ENCODE measurements around the gene KRT23.
A peak's percentile ranks its signal among the peaks of the same experiment; 100 is the strongest.

KRT23 gene

GRCh38 chr17:40937384-40937819 lies at the start of gene KRT23:
Gene KRT23 (minus strand): TSS chr17:40937646. CDS start chr17:40936603, 1,043 bp downstream.
- peak; percentile 49 for DNase-seq

- no peak for DNase-seq
Observed at GRCh38 chr17:40986920-40987319, 49.5 kb upstream of the KRT23 start.

DNA sequence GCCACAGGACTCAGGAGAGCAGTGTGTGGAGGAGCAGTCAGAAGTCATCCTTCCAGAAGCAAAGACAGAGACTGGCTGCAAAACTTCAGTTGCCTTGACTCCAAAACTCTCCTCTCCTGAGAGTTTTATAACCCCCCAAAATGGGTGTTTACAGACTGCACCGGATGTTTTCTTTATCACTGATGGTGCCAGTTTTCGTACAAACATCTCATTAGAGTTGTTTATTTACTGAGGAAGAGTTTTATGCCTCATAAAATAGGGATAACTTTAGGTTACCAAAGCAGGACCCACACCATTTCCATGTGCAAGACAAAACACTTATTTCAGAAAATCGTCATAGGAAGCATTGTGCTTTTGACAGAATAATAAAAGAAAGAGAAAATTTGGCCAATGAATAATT lies 46.8 kb upstream of the KRT23 start, which contains the start of gene KRT40:
Gene KRT40 (minus strand): TSS at position 101 of the 400 bp plus-strand sequence. CDS start 53 bp downstream, at position 48.
- DNase-seq: no peak

DNA sequence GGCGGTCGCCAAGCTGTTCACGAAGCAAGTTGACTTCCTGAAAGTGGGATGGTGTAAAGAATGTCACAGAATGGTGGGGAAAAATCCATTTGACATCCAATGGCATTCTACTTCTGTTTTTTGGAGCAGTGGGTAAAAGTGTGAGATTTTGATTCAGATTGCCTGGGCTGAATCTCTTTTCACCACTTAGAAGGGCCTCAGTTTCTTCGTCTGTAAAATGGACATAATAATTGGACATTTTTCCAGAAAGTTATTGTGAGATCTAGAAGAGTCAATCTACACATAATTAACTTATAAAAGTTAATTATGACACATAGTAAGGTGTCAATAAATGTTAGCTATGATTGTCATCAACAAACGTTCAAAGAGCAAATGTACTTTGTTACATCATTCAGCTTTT lies 43.7 kb upstream of the KRT23 start:
- DNase-seq: no peak

DNA sequence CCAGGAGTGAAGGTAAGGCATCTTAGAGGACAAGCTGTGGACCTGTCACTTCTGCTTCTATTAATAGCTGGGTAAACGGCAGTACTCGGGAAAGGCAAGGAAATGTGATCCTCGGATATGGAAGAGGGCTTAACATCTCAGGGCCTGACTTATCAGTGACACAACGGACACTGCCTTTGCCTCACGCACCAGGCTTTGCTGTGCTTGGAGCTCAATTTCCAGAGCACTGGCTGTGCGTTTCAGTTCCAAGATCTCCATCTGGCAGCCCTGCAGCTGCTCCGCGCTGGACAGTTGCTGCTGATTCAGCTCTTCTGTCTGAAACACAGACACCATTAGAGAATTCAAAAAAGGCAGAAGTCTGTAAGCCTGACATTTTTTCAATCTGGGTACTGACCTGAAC lies 43.1 kb upstream of the KRT23 start:
- DNase-seq: peak; percentile 70

DNA sequence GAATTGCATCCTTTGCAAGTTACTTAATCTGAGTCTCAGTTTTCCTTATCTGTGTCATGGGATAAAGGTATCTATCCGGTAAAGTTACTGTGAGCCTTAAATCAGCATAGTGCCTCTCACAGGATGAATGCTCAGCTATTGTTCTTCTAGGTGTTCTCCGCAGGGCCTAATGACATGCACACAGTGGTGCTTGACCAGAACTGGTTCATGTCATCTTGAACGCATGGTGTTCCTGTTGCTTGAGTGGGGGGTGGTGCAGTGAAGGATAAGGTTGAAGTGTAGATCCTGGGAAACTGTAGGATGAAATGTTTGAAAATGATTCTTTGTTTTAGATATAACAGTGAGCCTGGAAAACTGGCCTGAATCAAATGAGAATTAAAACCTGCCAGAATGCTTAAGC lies 42.7 kb upstream of the KRT23 start:
- no peak for DNase-seq

DNA sequence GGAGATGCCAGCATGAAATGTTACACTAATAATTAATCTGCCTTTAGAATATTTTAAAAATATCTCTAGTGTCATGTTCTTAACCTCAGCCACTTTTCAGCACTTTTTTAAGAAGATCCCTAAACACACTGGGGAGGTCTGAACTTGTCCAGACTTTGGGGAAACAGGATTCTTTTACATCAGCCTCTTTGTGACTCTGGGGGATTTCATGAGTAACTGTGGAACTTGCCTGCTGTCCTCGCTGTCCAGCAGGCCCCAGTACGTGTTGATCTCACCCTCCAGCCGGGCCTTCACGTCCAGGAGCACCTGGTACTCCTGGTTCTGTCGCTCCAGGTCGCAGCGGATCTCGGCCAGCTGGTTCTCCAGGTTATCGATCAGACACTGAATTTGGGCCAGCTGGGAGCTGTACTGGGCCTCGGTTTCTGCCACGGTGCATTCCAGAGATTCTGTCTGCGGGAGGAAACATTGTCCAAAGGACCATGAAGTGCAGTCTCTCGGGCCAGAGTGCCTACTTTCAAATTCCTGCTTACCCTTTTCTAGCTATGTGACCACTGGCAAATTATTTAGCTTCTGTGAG lies 41.2 kb upstream of the KRT23 start:
- DNase-seq: no peak

DNA sequence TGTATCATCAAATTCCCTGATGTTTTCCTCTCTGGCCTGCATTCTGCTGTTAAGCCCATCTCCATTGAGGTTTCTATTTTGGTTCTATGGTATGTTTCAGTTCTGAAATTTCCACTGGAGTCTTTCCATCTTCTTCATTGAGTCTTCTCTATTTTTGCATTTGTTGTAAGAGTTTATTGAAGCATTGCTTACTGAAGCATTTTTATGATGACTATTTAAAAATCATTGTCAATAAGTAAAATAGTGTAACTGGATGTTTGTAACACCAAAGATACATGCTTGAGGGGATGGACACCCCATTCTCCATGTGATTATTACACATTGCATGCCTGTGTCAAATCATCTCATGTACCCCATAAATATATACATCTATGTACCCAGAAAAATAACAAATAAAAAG lies 38.1 kb upstream of the KRT23 start:
- no peak for DNase-seq

DNA sequence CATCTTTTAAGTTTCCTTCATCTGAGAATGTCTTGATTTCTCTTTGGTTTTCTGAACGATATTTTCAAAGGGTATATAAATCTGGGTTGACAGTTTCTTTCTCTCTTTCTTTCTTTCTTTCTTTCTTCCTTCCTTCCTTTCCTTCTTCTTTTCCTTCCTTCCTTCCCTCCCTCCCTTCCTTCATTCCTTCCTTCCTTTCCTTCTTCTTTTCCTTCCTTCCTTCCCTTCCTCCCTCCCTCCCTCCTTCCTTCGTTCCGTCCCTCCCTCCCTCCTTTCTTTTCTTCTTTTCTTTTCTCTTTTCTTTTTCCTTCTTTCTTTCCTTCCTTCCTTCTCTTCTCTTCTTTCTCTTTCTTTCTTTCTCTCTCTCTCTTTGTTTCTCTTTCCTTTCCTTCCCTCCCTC lies 36.9 kb upstream of the KRT23 start:
- no peak for DNase-seq

DNA sequence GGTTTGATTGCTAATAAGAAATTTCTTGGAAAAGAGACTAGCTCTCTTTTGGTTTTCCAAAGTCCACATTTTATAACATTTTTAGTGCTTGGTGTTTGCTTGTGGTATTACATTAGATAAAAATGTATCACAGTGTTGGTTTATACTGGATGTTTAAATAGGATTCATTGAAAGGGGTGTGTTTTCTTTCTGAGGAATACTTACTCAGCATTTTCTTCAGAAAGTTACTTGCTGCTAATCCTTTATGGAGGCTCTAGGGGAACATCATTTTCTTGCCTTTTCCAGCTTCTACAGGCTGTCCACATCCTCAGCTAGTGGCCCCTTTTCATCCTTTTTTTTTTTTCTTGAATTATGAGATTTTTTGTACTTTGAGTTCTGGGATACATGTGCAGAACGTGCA lies 30.1 kb upstream of the KRT23 start:
- DNase-seq: no peak

GRCh38 chr17:40966848-40967247 lies 29.4 kb upstream of the KRT23 start, which contains the start of gene KRT39:
Gene KRT39 (minus strand): TSS chr17:40966948. CDS start chr17:40966856, 92 bp downstream.
- no peak for DNase-seq

- no peak for DNase-seq
Observed at GRCh38 chr17:40963838-40964237, 26.4 kb upstream of the KRT23 start.

DNA sequence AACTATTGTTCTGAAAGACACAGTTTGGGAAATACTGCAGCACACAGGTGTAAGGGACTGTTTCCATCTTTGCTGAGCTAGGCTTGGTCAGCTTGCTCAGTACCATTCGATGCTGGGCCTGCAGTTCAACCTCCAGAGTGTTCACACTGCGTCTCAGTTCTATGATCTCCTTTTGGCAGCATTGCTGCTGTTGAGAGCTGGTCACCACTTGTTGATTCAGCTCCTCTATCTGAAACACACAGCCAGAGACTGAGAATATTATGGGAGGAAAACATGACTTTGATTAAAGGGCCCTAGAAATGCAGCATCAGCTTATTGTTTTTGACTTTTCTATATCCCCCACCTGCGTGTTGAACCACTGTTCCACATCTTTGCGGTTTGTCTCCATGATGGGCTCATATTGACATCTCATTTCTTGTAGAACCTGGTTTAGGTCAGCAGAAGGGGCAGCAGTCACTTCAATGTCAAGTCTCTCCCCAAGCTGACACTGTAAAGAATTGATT lies 24.7 kb upstream of the KRT23 start:
- no peak for DNase-seq

DNA sequence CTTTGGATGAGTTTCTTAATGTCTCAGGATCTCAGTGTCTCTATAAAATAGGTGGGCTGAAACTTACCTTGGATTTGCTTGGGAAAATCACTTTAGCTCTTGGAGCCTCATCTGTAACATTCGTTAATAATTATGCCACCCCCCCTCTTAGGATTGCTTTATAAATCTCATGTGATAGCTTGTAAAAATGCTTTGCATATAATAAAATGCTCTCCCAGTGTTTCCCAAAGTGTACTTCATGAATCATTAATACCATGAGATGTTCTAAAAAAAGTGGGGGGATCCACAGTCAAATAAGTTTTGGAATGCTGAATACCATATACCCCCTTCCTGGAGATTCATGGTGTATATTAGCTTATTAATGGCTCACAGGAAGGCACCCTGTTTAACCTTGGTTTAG lies 24.1 kb upstream of the KRT23 start:
- no peak for DNase-seq

DNA sequence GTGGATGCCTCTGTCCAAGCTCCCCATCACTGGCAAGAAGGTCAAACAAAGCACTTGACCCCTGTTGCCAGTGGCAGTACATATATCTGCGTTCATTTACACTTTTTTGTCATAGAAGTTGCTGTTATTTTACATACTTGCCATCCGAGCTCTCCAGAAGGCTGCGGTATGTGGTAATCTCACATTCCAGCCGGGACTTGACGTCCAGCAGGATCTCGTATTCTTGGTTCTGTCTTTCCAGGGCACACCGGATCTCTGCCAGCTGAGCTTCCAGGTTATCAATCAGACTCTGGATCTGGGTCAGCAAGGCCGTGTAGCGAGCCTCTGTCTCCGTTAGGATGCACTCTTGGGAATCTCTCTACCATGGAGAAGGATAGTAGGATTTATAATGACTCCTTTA lies 22.7 kb upstream of the KRT23 start:
- no peak for DNase-seq

DNA sequence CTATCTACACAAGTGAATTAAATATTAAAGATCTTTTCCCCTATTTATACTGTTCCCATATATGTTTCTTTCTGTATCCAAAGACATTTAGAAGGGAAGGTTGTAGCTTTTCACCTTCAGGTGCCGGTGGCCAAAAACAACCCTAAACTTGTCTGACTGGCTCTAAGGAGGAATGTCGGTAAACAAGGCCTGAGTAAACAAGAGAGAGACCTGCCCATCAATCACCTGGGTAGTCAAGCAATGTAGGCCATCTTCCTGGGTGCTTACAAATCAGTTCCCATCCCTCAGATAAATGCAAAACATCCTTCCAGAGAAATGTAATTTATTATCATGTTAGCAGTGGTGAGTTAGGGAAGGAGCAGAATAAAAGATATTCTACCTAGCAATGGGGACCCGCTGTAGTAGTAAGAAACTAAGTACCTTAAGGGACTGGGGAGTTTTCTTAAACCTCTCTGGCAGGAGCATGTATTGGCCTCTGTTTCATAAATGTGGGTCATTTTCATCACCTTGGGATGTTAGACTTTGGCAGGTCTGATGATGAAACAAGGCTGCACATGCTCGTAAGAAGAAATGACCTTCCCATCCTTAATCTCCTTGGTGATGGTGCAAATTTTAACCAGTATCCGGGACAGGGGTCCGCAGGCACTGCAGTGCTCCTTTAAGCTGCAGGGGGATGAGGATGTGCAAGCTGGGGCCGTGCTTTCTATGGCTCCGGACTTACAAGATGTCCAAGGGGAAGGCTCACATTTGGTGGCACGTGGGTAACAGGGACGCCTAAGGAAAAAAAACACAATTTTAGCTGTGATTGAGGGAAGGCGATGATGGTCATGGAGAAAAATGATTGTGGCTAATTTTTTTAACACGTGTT lies 20.9 kb upstream of the KRT23 start:
- no peak for DNase-seq

DNA sequence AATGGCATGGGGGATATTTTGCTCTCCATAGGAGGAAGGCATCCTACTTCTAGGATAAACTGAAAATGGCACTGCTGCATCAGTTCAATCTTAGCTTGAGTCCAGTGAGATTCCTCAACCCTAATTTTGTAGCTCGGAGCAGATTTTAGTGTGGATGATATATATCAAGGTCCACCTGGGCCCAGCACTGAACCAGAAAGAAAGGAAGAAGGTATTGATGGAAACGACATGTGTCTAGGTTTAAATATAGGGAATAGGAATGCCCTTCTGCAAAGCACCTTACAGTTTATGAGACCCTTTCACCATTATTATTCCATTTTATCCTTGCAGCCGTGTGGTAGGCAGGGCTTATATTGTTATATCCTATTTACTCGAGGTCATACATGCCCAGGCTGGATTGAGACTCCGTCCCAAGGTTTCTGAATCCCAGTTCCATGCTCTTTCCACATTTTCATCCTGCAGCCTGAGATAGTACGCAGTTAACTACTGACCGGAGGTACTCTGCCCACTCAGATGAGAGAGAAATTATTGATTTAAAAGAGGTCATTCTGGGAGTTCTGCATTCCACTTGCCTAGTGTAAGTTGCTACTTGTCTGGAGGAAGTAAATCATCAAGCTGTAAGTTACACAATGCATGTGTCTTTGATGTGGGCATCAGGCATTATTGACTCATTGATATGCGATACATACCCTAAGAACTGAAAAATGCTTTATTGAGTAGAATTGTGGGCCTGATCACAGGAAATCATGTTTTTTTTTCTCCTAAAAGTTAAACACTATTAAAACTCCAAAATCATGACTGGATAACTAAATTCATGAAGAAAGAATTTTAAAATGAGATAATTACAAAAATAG lies 19.2 kb upstream of the KRT23 start:
- no peak for DNase-seq

- DNase-seq: no peak
Observed at GRCh38 chr17:40953881-40954280, 16.4 kb upstream of the KRT23 start.

GRCh38 chr17:40952661-40953060 lies 15.2 kb upstream of the KRT23 start:
- no peak for DNase-seq

DNA sequence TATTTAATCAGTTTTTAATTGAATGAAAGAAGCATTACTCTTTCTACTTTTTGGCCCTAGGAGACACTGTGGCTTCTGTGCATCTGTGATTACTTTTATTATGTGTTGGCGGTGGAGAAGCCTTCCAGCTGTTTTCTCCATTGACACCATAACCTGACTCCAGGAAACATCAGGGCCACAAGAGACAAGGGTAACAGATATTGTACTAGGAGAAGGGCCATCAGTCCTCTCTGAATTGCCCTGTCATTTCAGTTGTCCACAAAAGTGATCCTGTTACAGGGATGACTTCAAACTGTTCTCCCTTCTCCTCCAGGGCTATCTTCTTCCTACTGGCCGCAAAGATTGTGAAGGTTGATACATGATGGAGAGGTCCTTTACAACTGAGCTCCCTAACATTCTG lies 14.7 kb upstream of the KRT23 start:
- no peak for DNase-seq

DNA sequence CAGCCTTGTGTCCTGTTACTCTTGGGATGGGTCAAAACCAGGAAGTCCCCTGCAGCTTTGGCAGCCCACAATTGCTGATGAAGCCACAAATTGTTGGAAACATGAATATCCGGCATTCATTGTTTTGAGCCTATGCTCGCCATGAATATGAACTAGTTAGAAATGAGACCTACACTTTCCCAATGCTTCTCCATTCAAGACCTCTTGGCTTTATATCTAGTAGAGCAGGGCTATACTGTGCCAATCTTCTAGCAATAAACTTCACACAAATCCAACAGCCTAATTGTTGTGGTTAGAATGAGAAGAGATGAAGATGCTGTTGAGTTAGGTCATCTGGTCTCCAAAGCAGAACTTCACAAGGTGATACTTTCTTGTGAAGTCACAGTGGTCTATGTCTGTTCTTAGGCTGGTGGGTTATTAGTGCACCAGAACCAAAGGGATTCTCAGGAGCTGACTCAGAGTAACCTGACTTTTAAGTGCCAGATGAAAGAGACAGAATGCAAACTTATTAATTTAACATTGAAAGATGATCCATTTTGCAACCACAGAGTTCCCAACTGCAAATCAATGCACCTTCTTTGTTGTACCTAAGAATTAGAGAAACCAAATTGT lies 13.7 kb upstream of the KRT23 start:
- DNase-seq: no peak

DNA sequence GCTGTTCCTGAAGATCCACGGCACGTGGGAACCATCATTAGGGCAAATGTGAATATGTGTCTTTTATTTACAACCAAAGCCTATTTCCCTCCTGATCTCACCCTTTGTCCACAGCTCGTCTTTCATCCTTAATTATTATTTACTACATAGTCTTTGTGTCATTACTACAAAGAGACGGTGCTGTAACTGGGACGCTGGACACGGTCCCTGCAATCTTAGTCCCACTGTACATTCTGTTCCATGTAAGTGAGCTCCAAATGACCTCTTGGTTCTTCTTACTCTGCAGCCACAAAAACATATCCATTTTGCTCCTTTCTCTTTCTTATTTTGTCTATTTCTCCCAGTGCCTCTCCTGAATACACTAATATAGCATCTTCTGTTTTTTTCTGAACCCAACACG lies 12.7 kb upstream of the KRT23 start:
- no peak for DNase-seq

DNA sequence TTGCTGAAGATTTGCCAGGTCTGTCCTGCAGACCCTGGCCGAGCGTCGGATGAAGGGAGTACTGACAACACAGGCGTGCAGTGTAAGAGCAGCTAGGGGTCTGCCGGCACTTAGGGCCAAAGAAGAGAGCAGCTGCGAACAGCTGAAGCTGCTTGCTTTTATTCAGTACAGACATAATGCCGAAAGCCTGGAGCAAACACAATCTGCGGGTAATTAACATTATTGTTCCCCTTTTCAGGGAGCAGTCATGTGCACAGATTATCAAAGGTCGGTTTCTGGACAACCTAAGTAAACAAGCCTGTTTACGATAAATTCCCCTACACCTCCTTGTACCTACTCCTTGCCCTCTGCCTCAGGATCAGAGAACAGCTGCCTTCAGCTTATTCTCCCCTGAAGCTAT lies 12.0 kb upstream of the KRT23 start:
- peak; percentile 72 for DNase-seq
